H1 (cell line): ENCODE data around the gene ZNF776. TPM values are rescaled to one million over a fixed set of nuclear protein-coding genes. Genes with fewer than 3 reads are reported as not detected.

Experiments
- HDAC6 ChIP-seq: IDR thresholded peaks from one replicate; pipeline ENCODE4 v1.7.1; 2012; ENCODE audit warnings: low read depth, mild to moderate bottlenecking, inconsistent platforms, low read length, moderate library complexity
- NRF1 ChIP-seq: IDR thresholded peaks from 2 replicates; pipeline ENCODE4 v1.6.1; 2011; ENCODE audit warnings: mild to moderate bottlenecking, low read depth, low read length, improper control_type of control experiment
- RNF2 ChIP-seq: fragments of 200-900, 300-1000 bp; sonication (generic); IDR thresholded peaks from 2 replicates; pipeline ENCODE4 v1.7.1; 2016; ENCODE audit warnings: borderline replicate concordance, low read depth, mild to moderate bottlenecking, antibody characterized with exemption, low read length; ENCODE audit not compliant: poor library complexity, severe bottlenecking; ENCODE audit errors: missing control alignments
- polyA plus RNA-seq, 7 experiments: library from polyadenylated mRNA; depleted of rRNA in 3 of 7; stranded (reverse) in 5 of 7; unstranded in 2 of 7; fragments of >200 nt in 5 of 7; fragments of 200-250 nt in 2 of 7; gene quantifications; 1 replicate in 5 of 7; 2 replicates in 1 of 7; 4 replicates in 1 of 7; pipeline versions ENCODE4 v1.2.1 to v1.2.3, GENCODE V29; 2011 to 2013; ENCODE audit warnings: missing spikeins in 2 of 7, mixed read lengths in 2 of 7
- total RNA-seq: library from RNA; stranded (reverse); fragmentation: NEBNext Ultra II Directional; extraction: Animal tissue kit (Norgen Biotek cat#: 25700); gene quantifications from 2 replicates; pipeline ENCODE4 v1.2.1, GENCODE V29; 2021

Gene ZNF776
- total and polyA plus RNA-seq, 2 of the 8 experiments (the other 6 are each of a cell fraction or from before 2014, with no cell fraction given): 7.8 to 20.5 TPM

- no peak for TF ChIP-seq RNF2
- no peak for TF ChIP-seq HDAC6
- no peak for TF ChIP-seq NRF1
Observed at GRCh38 chr19:57712222-57712621, 34.4 kb upstream of the ZNF776 start (continued).
